Subcutaneous adipose tissue (tissue), 4 donors: ENCODE measurements around the gene PCDHGA1. TPM values are rescaled to one million over a fixed set of nuclear protein-coding genes. Genes with fewer than 3 reads are reported as not detected.
"Not testable (repeated sequence)": the region's sequence is repeated elsewhere in the genome, so short reads cannot be mapped to it uniquely, and the experiment has no call there.

Experiments
- total RNA-seq, 4 donors: library from RNA; depleted of rRNA; stranded (reverse); fragments of >200 nt; gene quantifications; one replicate each; pipeline ENCODE4 v1.1.0, GENCODE V29; 2016
- TF ChIP-seq, protein P1 (sequence below): fragments of 450-650 bp; IDR thresholded peaks from one replicate; pipeline ENCODE4 v1.5.1; 2016; ENCODE audit warnings: low read depth, mild to moderate bottlenecking, control low read depth, antibody characterized with exemption, moderate library complexity

Gene PCDHGA1
- total RNA-seq, 4 donors from 2014 or later = under 0.01 to 0.38 (median 0.33) TPM

DNA sequence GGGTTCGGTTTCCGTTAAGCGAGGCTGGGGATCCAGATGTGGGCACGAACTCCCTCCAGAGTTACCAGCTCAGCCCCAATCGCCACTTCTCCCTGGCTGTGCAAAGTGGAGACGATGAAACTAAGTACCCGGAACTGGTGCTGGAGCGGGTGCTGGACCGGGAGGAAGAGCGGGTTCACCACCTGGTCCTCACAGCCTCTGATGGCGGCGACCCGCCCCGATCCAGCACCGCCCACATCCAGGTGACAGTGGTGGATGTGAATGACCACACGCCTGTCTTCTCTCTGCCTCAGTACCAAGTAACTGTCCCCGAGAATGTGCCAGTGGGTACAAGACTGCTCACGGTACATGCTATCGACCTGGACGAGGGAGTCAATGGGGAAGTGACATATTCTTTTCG is 53.0 kb downstream of the PCDHGA1 start:
- TF ChIP-seq, protein P1, sequence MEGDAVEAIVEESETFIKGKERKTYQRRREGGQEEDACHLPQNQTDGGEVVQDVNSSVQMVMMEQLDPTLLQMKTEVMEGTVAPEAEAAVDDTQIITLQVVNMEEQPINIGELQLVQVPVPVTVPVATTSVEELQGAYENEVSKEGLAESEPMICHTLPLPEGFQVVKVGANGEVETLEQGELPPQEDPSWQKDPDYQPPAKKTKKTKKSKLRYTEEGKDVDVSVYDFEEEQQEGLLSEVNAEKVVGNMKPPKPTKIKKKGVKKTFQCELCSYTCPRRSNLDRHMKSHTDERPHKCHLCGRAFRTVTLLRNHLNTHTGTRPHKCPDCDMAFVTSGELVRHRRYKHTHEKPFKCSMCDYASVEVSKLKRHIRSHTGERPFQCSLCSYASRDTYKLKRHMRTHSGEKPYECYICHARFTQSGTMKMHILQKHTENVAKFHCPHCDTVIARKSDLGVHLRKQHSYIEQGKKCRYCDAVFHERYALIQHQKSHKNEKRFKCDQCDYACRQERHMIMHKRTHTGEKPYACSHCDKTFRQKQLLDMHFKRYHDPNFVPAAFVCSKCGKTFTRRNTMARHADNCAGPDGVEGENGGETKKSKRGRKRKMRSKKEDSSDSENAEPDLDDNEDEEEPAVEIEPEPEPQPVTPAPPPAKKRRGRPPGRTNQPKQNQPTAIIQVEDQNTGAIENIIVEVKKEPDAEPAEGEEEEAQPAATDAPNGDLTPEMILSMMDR = no peak

DNA sequence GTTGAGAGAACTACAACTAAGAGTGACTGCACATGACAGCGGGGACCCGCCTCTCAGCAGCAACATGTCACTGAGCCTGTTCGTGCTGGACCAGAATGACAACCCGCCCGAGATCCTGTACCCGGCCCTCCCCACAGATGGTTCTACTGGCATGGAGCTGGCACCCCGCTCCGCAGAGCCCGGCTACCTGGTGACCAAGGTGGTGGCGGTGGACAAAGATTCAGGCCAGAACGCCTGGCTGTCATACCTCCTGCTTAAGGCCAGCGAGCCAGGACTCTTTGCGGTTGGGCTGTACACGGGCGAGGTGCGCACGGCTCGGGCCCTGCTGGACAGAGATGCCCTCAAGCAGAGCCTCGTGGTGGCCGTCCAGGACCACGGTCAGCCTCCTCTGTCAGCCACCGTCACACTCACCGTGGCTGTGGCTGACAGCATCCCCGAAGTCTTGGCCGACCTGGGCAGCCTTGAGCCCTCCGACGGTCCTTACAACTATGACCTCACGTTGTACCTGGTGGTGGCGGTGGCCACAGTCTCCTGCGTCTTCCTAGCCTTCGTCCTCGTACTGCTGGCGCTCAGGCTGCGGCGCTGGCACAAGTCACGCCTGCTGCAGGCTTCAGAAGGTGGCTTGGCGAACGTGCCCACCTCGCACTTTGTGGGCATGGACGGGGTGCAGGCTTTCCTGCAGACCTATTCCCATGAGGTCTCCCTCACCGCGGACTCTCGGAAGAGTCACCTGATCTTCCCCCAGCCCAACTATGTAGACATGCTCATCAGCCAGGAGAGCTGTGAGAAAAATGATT is 54.4 kb downstream of the PCDHGA1 start:
- TF ChIP-seq, protein P1 = no peak

DNA sequence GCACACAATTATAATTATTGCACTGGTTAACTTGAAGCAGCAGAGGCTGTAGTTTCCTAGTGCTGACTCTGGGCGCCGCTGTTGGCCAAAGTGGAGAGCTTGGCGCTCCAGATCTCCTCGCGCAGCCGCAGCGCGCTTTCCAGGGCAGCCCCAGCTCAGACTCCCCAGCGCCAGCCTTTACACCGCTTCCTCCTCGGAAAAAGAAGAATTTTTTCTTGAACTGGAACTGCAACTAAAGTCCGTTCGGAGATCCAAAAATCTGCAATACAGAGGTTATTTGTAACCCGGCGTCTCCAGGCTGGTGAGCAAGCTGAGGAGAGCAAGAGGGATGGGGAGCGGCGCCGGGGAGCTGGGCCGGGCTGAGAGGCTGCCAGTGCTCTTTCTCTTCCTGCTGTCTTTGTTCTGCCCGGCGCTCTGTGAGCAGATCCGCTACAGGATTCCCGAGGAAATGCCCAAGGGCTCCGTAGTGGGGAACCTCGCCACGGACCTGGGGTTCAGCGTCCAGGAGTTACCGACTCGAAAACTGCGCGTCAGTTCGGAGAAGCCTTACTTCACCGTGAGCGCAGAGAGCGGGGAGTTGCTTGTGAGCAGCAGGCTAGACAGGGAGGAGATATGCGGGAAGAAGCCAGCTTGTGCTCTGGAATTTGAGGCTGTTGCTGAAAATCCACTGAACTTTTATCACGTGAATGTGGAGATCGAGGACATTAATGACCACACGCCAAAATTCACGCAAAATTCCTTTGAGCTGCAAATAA is 57.4 kb downstream of the PCDHGA1 start, which contains the start of gene PCDHGB4:
Gene PCDHGB4, plus strand, starts transcription at position 142 of the 755 bp plus-strand sequence. Its CDS starts 187 bp downstream, at position 329.
- TF ChIP-seq, protein P1 = not testable (repeated sequence)

DNA sequence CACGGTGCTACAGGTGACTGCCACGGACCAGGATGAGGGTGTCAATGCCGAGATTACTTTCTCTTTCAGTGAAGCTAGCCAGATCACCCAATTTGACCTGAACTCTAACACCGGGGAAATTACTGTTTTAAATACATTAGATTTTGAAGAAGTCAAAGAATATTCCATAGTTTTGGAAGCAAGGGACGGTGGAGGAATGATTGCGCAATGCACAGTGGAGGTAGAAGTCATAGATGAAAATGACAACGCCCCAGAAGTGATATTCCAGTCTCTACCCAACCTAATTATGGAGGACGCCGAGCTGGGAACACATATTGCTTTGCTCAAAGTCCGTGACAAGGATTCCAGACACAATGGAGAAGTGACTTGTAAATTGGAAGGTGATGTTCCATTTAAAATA is 58.3 kb downstream of the PCDHGA1 start:
- TF ChIP-seq, protein P1 = no peak

DNA sequence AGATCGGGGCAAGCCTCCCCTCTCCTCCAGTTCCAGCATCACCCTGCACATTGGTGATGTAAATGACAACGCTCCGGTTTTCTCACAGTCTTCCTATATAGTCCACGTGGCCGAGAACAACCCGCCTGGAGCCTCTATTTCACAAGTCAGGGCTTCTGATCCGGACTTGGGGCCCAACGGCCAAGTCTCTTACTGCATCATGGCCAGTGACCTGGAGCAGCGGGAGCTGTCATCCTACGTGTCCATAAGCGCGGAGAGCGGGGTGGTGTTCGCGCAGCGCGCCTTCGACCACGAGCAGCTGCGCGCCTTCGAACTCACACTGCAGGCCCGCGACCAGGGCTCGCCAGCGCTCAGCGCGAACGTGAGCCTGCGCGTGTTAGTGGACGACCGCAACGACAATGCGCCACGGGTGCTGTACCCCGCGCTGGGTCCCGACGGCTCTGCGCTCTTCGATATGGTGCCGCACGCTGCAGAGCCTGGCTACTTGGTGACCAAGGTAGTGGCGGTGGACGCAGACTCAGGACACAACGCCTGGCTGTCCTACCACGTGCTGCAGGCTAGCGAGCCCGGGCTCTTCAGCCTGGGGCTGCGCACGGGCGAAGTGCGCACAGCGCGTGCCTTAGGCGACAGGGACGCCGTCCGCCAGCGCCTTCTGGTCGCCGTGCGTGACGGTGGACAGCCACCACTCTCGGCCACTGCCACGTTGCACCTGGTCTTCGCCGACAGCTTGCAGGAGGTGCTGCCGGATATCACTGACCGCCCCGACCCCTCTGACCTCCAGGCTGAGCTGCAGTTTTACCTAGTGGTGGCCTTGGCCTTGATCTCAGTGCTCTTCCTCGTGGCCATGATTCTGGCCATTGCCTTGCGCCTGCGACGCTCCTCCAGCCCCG is 59.1 kb downstream of the PCDHGA1 start:
- TF ChIP-seq, protein P1 = no peak

DNA sequence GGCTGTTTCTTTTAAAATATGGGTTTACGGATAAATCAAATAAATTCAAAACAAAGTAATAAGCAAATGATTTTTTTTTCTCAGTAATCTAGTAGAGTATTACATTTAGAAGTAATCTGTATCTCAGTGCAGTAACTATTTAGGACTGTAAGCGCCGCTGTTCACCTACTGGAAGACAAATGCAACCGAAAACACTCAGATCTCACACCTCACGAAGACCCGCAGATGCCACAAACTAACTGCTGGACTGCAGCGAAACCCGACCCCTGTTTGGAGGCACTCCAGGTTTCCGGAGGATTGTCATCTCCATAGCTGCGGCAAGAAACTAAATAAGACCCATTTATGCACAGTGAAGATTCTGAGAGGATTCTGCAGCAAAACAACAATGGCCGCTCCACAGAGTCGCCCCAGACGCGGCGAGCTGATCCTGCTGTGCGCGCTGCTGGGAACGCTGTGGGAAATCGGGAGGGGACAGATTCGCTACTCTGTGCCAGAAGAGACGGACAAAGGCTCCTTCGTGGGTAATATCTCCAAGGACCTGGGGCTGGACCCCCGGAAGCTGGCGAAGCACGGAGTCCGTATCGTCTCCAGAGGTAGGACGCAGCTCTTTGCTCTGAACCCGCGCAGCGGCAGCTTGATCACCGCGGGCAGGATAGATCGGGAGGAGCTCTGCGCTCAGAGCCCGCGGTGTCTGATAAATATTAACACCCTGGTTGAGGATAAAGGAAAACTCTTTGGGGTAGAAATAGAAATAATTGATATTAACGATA is 62.3 kb downstream of the PCDHGA1 start, which contains the start of gene PCDHGA8:
Gene PCDHGA8, plus strand, starts transcription at position 205 of the 770 bp plus-strand sequence. Its CDS starts 181 bp downstream, at position 386.
- TF ChIP-seq, protein P1 = no peak
